Large intestine (tissue), 3 donors: ENCODE measurements around the gene KLHL26. TPM values are rescaled to one million over a fixed set of nuclear protein-coding genes. Genes with fewer than 3 reads are reported as not detected.
A peak's percentile ranks its signal among the peaks of the same experiment; 100 is the strongest.
"Not testable (repeated sequence)": the region's sequence is repeated elsewhere in the genome, so short reads cannot be mapped to it uniquely, and the experiment has no call there.

Experiments used
- DNase-seq, 2 donors: peaks; one replicate each; pipeline versions ENCODE4 v3.0.0 to v3.0.0-alpha.2; 2013
- H3K27ac ChIP-seq: one replicate; pipeline ENCODE4 v1.5.1; 2013; ENCODE audit warnings: low read length
- H3K27me3 ChIP-seq: 2 replicates; pipeline ENCODE4 v1.6.1; 2013; ENCODE audit warnings: low read length; ENCODE audit not compliant: control insufficient read depth, insufficient read depth
- H3K36me3 ChIP-seq: 2 replicates; pipeline ENCODE4 v1.6.1; 2013; ENCODE audit warnings: low read length; ENCODE audit not compliant: control insufficient read depth, insufficient read depth
- H3K4me1 ChIP-seq: one replicate; pipeline ENCODE4 v1.6.1; 2013; ENCODE audit warnings: low read length; ENCODE audit not compliant: control insufficient read depth, insufficient read depth
- H3K4me3 ChIP-seq: one replicate; pipeline ENCODE4 v1.5.1; 2013; ENCODE audit warnings: low read length
- H3K9me3 ChIP-seq: one replicate; pipeline ENCODE4 v1.6.1; 2013; ENCODE audit warnings: mild to moderate bottlenecking, low read depth, low read length, moderate library complexity; ENCODE audit not compliant: control insufficient read depth
- WGBS: methylation state at CpG from one replicate; pipeline ENCODE4 v1.1.5; 2013; ENCODE audit warnings: low lambda C conversion rate; ENCODE audit not compliant: insufficient coverage; 5-methylcytosine and 5-hydroxymethylcytosine counted together
- polyA plus RNA-seq: library from polyadenylated mRNA; unstranded; fragments of 120-200 nt; gene quantifications from one replicate; pipeline ENCODE4 v1.2.1, GENCODE V29; 2013

The KLHL26 gene
- polyA plus RNA-seq, 1 donor = 4.6 TPM

DNA sequence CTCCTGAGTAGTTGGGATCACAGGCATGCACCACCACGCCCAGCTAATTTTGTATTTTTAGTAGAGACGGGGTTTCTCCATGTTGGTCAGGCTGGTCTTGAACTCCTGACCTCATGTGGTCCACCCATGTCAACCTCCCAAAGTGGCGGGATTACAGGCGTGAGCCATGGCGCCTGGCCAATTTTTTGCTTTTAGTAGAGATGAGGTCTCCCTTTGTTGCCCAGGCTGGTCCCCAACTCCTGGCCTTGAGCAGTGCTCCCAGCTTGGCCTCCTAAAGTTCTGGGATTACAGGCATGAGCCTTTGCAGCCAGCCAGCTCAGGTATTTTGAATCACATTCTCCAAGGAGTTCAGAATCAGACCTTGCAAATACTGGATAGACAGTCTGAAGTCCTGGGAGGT, 44.1 kb upstream of the KLHL26 start:
- not testable (repeated sequence) for H3K36me3 ChIP-seq, H3K4me3 ChIP-seq, H3K27ac ChIP-seq, H3K9me3 ChIP-seq, DNase-seq
- WGBS = no CpG with 5 or more reads among the region's 5 CpGs
- H3K4me1 ChIP-seq = peaks cover 33% of the 10 kb centered on the region
- H3K27me3 ChIP-seq = peaks cover 36% of the 10 kb centered on the region

GRCh38 chr19:18593367-18594095, 43.3 kb upstream of the KLHL26 start:
- peaks cover 3% of the 10 kb centered on the region for H3K9me3 ChIP-seq
- H3K27ac ChIP-seq = no peak overlapping the region
- no CpG with 5 or more reads among the region's 25 CpGs for WGBS
- peaks cover 10% of the 10 kb centered on the region for H3K36me3 ChIP-seq
- peak overlapping the region; percentile 23 for H3K4me3 ChIP-seq
- peaks cover 44% of the 10 kb centered on the region for H3K27me3 ChIP-seq
- no peak for DNase-seq
- peaks cover 26% of the 10 kb centered on the region for H3K4me1 ChIP-seq

DNA sequence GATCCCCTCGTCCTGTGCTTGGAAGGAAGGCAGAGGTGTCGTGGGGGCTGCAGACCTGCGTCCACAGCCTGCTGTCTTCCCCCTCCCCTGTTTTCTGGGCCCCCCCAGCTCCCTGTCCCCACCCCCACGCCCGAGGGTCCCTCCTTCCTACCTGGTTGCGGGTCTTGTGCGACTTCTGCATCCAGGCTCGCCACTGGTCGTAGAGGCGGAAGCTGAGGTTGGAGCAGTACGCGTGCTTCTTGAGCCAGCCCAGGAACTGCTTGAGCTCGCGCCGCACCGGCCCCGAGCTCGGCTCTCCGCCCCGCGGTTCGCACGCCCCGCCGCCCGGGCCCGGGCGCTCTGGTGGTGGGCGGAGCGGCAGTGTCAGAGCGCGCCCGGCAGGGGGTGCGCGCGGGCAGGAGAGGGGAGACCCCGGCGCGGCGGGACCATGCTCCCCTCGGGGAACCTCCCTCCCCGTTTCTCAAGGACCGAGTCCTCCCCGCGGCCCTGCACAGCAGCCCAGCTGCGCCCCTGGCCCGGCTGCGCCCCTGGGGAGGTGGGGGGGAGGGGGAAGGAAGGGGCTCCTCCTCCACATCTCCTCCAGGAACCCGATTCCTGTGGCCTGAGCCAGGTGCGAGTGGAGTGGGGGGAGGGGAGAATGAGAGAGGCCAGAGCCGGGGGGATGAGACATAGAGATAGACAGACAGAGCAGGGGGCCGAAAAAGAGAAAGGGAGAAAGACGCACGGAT, 42.6 kb upstream of the KLHL26 start:
- Histone ChIP-seq H3K27me3 (peaks cover 51% of the 10 kb centered on the region), H3K9me3 (peaks cover 3% of the 10 kb centered on the region), H3K4me3 (peak overlapping the region; percentile 45), H3K27ac (no peak overlapping the region), H3K4me1 (peaks cover 24% of the 10 kb centered on the region), H3K36me3 (peaks cover 10% of the 10 kb centered on the region)
- WGBS = 0% methylated on average over 4 of the region's 54 CpGs
- peak; percentile 76 to 77 for DNase-seq

DNA sequence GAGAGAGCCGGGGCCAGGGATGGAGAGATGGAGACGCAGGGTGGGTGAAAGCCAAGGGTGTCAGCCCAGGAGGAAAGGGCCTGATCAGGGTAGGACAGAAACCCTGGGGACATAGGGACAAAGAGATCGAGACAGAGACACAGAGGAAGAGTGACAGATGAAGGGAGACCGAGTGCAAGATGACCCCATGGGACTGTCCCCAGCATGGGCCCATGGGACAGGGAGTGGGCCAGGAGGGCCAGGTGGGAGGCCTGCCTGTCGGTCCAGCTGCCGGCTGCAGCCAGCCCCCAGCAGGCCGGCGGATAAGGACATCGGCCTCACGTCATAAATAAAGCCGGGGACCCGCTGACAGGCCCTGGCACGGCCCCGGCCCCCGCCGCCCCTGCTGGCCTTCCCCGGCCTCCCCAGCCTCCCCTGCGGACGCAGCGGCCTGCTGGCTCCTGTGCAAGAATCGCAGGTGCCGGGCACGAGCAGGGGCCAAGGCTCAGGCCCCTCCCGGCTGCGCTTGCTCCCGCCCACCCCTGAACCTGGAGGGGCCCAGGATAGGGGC, 41.9 kb upstream of the KLHL26 start:
- no peak for DNase-seq
- peaks cover 10% of the 10 kb centered on the region for H3K36me3 ChIP-seq
- WGBS = no CpG with 5 or more reads among the region's 26 CpGs
- H3K4me1 ChIP-seq = peaks cover 18% of the 10 kb centered on the region
- H3K4me3 ChIP-seq = peak overlapping the region; percentile 45
- H3K27ac ChIP-seq = no peak overlapping the region
- H3K9me3 ChIP-seq = peaks cover 3% of the 10 kb centered on the region
- peaks cover 58% of the 10 kb centered on the region for H3K27me3 ChIP-seq

DNA sequence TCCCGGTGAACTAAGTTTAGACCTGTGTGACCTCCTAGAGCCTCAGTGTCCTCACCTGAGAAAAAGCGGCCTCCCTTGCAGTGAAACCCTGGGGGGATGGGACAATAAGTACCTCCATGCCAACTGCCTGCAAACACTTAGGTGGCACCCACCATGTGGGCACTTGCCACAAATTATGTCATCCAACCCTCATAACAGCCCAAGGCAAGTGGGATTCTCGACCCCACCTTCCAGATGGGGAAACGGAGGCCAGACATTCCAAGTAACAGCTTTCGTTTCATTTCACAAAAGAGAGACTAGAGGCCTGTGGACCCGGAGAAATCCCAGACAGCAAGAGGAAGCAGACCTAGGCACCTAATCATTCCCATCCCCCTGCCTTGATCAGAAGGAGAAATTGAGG, 41.4 kb upstream of the KLHL26 start:
- Histone ChIP-seq H3K27me3 (peaks cover 58% of the 10 kb centered on the region), H3K4me3 (no peak overlapping the region), H3K9me3 (peaks cover 3% of the 10 kb centered on the region), H3K27ac (no peak overlapping the region), H3K36me3 (peaks cover 10% of the 10 kb centered on the region), H3K4me1 (peaks cover 15% of the 10 kb centered on the region)
- WGBS = no CpG with 5 or more reads among the region's 6 CpGs
- no peak for DNase-seq

DNA sequence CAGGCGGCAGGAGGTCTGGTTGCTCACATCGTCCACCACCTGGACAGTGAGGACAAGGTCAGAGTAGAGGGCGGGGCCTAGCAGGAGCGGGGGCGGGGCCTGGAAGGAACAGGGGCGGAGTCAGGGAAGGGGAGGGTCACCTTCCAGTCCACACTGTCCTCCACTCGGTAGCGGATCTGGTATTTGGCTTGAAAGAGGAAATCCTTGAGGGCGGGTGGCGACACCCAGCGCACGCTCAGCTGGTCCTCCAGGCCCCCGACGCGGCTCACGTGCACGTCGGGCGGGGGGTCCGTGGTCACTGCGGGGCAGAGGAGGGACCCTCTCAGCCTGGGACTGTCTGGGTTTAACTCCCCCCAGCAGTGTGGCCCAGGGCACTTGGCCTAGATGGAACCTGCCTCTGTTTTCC, 40.1 kb upstream of the KLHL26 start:
- no CpG with 5 or more reads among the region's 21 CpGs for WGBS

DNA sequence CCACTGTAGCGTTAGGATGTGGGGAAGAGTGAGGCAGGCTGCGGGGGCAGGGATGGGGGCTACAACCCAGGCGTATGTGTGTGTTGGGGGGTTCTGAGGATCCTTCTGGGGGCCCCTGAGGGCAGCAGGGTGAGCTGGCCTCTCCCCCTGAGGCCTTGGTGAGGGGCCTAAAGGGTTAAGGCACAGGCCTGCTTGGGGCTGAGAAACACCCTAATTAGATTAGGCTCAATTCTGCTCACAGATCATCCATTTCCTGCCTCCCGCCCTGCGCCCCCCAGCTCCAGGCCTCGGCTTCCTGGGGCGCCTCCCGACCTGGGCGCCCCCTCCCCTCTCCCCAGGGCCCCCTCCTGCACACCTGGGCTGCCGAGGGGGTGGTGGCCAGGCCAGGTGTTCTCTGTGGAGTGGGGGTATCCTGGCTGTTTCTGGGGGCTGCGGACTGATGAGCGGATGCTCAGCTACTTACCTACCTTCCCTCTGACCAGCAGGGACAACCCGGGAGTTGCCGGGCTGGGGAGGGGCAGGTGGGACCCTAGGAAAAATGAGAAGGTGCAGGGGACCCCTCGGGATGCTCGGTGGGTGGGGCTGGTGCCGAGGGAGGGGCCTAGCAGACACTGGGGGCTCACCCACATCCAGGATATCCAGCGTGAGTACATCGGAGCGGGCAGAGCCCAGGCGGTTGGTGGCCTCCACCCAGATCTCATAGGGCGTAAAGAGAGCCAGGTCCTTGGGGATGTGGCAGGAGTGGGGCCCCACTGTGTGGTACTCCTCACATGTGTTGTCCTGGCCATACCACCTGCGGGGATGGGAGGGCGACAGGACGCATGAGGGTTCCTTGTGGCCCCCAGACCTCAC, 38.8 kb upstream of the KLHL26 start:
- Histone ChIP-seq H3K4me1 (peaks cover 15% of the 10 kb centered on the region), H3K36me3 (no peaks in the 10 kb centered on the region), H3K27ac (no peak overlapping the region), H3K4me3 (no peak overlapping the region), H3K9me3 (peaks cover 3% of the 10 kb centered on the region), H3K27me3 (peaks cover 76% of the 10 kb centered on the region)
- no CpG with 5 or more reads among the region's 25 CpGs for WGBS
- DNase-seq = no peak

More for the DNA sequence above, 40.1 kb upstream of the KLHL26 start:
- Histone ChIP-seq H3K4me1 (peaks cover 15% of the 10 kb centered on the region), H3K4me3 (no peak overlapping the region), H3K36me3 (peaks cover 4% of the 10 kb centered on the region), H3K27me3 (peaks cover 63% of the 10 kb centered on the region), H3K27ac (no peak overlapping the region), H3K9me3 (peaks cover 3% of the 10 kb centered on the region)
- DNase-seq = no peak

DNA sequence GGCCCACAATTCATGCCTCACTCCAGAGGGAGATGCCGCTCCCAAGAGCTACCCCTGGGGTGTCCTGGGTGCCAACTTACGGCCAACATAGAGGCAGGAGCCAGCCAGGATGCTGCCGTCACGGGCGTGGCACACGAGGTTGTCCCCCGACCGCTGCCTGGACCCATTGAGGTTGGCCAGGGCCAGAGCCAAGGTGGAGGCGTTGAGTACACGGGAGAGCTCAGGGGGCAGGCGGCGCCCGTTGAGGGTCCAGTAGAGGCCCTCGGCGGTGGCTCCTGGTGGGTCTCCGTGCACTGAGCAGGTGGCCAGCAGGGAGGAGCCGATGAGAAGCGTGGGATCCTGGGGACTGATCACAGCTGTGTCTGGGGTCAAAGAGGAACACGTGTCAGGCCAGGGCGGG, 37.3 kb upstream of the KLHL26 start:
- no CpG with 5 or more reads among the region's 20 CpGs for WGBS
- Histone ChIP-seq H3K4me1 (peaks cover 11% of the 10 kb centered on the region), H3K9me3 (peaks cover 3% of the 10 kb centered on the region), H3K27me3 (peaks cover 85% of the 10 kb centered on the region), H3K36me3 (no peaks in the 10 kb centered on the region), H3K27ac (no peak overlapping the region), H3K4me3 (no peak overlapping the region)
- DNase-seq = no peak

GRCh38 chr19:18600692-18601397, 36.0 kb upstream of the KLHL26 start:
- H3K4me1 ChIP-seq, H3K4me3 ChIP-seq, H3K27ac ChIP-seq, H3K9me3 ChIP-seq, H3K36me3 ChIP-seq, DNase-seq: not testable (repeated sequence)
- no CpG with 5 or more reads among the region's 15 CpGs for WGBS
- H3K27me3 ChIP-seq = peaks cover 84% of the 10 kb centered on the region
